Stimulated activated CD4-positive, alpha-beta T cell treated with anti-CD3 and anti-CD28 coated beads, Interleukin-1b, Interleukin-23, amount 100 ng/mL, for 24 hours (primary cell): Measurements from ENCODE around the gene CARHSP1.
"Not testable (repeated sequence)": the region's sequence is repeated elsewhere in the genome, so short reads cannot be mapped to it uniquely, and the experiment has no call there.

Experiments
- DNase-seq, 4 experiments: peaks; one replicate each; pipeline ENCODE4 v3.0.0-alpha.2; 2020; ENCODE audit warnings: low read depth in 4 of 4, low spot score in 1 of 4

Gene CARHSP1

DNA sequence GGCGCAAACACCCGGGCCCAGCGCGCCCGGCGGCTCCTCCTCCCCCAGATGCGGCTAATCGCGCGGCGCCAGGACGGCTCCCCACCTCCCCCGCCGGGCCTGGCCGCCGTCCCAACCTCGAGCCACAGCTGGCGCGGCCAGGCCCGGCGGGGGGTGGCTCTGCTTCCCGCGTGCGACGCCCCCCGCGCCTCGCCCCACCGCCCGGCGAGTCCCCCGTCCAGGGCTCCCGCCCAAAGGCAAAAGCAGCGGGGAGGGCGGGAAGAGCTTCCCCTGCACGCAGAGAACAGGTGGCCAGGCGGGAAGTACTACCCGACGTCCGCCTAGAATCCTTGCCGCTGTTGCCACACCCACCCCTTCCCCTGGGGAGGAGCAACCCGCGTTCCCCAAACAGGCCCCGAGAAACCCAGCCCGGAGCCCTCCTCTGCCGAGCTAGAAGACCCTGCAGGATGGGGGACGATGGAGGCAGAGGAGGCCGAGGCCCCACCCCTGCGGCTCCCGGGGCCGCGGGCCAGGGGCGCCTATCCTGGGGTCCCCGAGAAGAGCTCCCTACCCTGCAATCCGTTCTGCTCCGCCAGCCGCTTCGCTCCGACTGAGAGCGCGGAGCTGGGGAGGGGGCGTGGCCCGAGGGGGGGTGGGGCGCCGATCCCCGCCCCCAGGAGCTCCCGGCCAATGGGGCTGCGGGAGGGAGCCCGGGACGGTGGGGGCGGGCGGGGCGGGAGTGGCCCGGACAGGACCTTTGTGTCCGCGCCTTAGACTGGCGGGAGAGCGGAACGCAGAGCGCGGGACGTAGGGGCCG lies at the start of gene CARHSP1:
TSS of gene CARHSP1 (minus strand) at position 591 of the 796 bp plus-strand sequence. CDS start 9,678 bp downstream, outside the sequence.
- peak; percentile 53 to 81 (median 65) for DNase-seq

DNA sequence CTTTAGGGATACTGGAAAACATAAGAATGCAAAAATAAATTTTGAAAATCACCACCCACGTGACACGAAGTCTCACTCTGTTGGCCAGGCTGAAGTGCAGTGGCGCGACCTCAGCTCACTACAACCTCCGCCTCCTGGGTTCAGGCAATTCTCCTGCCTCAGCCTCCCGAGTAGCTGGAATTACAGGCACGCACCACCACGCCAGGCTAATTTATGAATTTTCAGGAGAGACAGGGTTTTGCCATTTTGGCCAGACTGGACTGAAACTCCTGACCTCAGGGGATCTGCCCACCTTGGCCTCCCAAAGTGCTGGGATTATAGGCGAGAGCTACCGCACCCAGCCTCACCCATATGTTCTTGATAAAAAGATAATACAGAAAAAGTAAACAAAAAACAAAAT lies 48.5 kb upstream of the CARHSP1 start:
- not testable (repeated sequence) for DNase-seq

DNA sequence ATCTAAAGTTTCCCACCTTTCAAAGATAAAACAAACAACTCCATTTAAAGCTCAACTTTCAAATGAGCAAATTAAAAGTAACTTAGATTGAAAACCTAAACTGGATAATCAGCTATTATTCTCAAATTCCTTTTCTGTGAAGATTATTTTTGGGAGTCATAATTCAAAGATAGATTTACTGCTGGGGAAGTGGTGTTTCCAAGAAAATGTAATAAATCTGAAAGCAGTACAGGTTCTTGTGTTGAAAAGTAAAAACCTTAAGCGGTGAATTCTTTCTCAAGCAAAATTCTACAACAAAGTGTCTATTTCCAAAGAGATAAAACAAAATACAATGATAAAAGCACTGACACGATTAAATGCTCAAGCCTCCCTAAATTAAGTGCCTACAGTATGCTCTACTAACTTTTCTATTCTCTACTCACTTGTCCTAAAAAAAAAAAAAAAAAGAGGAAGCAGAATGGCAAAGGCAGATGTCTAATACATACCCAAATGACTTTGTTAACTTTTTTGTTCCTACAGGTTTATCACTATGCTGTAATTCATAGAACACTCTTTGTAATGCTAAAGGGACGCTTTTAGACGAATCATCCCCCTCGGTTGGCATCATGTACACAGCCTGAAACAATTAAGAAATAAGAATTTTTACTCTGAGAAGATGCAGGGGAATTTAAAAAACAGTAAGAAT lies 47.9 kb upstream of the CARHSP1 start:
- no peak for DNase-seq

DNA sequence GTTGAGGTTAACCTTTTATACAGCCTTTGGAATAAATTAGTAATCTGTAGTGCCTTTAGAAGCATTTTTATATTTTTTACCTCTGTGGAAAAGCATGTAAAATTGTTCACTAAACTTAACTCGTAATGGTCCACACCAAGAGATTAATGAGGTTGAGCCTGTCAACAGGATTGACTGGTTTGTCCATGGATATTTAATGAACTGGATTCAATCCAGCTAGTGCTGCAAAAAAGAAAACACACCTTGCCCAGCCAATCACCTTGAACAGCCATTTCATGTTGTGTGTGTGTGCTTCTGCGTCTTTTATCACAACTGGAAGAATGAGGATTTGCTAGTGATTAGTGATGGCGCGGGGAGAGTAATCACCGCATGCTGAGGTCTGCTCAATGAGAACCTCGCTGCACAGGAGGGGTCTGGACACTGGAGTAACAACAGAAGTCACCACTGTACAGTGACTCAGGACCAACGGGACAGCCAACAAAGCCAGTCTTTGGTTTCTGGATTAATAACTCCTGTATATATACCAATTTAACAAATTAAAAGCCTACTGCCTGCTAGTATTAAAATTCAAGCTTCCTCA lies 47.0 kb upstream of the CARHSP1 start:
- DNase-seq: no peak

DNA sequence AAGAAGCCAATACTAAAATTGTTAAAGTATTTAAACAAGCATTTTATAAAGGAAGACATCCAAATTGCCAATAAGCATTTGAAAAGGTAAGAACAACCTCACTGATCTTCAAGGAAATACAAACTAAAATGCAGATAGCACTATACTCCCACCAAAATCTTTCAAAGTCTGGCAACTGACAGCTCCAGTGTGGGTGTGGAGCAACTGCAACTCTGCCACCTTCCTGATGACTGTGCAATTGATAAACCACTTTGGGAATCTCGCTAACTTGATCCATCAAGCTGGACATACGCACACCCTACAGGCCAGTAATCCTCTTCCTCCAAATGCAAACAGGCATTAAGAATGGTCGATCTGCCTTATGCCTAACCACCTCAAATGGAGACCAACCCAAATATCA lies 45.3 kb upstream of the CARHSP1 start:
- no peak for DNase-seq

DNA sequence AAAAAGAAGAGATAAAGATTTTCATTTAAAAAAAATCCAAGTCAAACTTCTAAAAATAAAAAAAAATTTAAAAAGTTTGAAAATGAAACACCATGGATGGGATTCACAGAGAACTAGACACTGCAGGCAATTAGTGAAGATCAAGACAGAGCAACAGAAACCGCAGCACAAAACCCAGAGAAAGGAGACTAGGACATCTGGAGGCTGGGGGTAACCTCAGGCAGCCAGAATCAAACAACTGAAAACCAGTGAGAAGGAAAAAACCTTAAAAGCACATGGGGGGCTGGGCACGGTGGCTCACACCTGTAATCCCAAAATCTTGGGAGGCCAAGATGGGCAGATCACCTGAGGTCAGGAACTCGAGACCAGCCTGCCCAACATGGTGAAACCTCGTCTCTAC lies 44.0 kb upstream of the CARHSP1 start:
- no peak for DNase-seq

DNA sequence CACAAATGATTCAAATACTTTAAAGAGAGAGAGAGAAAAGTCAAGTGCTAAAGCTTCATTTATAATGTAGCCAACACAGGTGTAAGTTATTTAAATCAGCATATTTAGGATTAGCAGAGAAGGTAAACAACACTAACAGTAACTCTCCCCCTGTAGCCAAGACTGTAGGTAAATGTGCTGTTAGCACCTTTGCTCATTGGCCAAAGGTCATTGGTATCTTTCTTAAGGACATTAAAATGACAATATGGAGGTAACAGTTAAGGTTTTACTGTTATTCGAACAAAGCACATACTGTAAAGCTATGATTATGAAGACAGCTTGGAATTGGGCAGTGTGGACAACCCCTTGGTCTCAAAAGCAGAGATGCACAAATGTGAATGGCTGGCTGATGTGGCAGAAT lies 42.0 kb upstream of the CARHSP1 start:
- no peak for DNase-seq

DNA sequence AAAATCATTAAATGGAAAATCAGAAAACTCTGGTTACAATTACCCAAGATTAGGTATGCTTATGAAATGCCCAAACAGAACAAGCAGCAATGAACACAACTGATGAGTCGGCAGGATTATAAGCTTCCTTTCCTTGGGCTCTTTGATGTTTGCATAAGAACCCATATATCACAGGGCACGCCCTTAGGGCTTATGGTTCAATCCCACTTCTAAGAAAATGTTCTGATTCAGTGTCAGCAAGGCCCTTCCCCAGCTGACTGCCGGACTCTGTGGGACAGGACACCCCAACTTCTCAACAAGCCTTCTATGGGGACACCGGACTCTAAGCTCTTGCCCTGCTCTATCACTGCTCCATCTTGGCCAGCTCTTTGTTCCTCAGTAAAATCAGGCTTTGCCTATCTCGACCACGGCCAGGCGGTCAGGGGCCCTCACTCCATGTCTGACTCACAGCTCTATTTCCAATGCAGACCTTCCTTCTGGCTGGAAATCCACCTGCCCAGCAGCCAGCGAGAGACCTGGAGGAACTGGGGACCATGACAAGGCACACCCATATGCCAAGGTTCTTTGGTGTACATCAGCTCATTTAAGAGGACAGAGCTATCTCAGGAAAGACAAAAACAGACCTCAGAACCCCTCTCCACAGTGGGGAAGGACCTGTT lies 40.1 kb upstream of the CARHSP1 start:
- DNase-seq: no peak

DNA sequence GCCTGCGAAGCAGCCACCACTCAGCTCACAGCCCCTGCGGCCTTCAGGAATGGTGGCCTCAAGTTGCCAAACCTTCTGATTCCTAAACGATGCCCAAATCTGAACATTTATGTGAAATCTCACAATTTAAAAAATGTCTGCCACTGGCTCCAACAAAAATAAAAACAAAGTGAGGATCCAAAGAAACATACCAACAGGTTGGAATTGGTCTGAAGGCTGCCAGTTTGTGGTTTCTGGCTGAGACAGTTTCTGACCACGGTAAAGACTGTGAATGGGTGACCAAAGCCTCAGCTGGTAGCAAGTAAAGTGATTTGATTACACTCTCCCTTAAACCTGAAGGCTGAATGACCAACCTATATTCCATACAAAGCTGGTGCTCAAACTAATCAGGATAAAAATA lies 38.3 kb upstream of the CARHSP1 start:
- DNase-seq: no peak

DNA sequence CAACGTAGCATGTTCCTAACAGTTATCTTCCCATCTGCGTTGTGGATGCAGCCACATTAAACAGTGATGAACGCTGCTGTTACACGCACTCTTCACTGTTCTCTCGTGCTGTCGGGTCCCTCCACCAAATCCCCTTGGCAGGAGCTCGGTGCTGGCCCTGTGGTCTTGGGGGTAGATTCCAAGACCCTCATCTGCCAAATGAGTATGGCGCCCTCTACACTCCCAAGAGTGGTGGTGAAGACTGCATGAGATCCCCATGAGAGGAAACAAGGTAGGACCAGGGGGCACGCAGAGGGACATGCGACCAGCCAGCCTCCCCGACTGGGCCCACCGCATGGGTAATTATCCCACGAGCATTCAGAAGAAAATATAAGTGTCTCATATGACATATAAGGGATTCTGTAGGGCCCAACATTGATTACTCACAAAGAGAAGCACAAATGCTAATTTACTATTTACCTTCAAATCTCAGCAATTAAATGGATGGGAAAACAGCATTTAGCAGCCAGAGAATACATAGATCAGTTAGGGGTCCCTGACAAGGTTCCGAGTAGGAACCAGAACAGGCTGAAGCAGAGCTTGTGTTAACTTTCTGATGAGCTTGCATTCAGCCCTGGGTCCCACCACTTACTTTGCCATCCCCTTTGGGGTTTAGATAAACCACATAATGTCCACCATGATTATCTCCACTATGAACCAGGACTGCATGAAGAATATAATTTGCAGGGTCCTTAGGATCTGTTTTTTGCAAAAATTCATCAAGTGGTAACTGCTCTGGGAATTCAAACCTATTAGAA lies 37.2 kb upstream of the CARHSP1 start:
- DNase-seq: no peak

DNA sequence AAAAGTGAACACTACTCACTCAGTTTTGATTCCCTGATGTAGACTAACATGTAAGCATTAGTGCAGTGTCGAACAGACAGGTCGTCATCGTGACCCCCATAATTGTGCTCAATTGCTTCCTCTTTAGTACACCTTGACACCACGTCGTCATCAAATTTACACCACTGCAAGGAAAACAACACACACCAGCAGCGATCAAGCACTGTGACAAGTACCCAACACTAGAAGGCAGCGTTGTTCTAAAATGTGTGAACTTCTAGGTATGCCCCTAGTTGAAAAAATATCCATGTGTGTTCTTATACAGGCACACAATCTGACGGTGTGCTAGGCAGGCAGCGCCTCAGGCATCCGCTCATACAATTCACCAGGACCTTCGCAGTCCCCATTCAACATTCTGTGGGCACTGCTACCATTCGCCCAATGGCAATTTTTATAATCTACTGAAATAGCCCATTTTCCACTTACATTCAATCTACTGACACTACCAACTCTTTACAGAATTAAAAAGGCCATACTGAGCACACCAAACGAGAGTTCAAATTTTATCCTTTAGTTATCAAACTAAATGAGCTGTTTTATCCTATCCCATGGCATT lies 36.5 kb upstream of the CARHSP1 start:
- no peak for DNase-seq

DNA sequence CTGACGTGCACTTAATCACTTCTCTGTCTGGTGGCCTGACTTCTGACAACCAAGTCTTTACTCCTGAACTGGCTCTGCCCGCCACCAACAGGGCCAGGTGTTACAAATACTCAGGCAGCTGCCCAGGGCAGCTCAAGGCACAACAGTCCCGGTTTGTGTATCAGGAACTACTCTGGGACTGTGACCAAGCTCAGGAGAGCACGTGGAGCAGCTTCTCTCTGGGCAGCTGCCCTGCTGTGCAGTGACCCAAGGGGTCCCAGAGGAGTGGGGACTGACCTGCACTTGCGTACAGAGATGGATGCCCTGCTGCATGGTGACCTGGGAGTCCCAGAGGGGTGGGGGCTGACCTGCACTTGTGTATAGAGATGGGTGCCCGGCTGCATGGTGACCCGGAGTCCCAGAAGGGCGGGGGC lies 35.2 kb upstream of the CARHSP1 start:
- DNase-seq: no peak

DNA sequence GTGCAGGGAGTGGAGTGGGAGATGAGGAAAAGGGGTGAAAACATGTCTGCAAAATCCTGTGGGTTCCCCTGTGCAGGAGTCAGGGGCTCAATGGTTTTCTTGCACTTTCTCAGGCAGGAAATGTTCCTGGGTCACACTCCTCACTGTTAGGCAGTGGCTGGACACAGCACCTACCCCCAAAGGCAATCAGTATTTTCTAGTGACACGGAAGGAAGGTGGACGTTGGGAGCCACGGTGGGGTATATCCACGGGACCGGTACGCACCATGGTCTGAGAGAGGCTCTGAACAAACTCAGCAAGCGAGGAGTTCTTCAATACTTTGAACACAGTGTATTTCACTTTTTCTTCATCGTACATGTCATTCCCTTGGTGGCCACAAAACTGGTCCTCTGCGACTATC lies 34.2 kb upstream of the CARHSP1 start:
- DNase-seq: no peak

DNA sequence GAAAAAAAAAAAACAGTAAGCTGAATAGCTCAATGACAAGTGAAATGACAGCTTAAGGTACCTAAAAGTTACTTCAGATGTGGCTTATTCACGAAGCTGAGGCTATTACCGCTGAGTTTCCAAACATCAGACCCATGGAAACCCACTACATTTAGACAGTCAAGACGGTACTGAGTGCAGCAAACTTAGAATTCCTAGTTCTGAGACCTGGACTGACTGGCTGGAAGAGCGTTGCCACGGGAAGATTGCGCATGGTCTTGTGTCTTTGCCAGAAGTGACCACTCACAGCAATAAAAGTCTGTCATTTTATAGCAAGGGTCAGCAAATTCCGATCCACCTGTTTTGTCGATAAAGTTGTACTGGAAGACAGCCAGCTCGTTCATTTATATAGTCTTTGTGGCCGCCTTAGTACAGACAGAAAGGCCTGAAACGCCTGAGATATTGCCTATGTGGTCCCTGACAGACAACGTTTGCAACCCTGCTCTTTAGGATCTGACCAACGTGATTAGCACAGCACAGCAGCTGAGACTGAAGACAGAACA lies 32.6 kb upstream of the CARHSP1 start:
- no peak for DNase-seq

DNA sequence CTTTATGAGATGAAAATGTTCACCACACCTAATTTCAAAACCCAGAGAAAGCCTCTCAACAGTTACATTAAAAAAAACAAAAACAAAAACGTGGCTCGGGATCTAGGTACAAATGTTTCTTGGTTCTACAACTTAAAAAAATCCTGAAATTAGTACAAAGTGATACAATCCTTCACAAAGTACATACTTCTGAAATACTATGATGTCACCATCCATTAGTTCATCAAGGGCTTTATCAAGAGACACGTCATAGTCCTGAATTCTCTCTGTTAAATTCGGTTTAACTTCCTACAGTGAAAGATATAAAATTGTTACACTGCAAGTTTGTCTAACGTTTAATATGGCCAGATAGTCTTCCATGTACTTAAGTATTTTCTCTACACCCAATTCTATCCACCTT lies 31.5 kb upstream of the CARHSP1 start:
- DNase-seq: no peak

DNA sequence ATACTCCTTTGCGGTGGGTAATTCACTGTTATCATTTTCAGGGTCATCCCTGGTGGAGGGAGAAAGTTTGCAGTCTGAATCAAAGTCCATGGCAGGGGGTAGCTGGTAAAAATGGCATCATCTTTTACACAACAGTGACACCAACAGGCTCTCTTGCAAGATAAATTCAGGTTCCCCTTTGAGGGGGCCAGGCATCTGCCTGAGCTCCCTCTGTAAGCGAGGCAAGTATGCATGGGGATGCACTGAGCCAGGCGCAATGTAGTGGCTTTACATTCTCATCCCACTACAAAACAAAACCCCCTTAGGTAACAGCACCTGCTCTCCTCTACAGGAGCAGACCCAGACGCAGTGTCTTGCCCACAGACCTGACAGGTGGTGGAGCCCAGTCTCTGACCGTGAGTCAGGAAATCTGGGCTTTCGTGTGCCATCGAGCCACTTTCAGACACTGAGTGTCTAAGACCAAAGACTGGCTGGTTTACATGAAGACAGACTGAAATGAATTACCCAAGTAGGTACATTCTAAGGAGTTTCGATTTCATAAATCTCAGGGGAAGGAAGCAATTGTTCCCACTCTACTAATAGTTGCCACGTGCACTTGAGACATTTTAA lies 31.0 kb upstream of the CARHSP1 start:
- DNase-seq: no peak

DNA sequence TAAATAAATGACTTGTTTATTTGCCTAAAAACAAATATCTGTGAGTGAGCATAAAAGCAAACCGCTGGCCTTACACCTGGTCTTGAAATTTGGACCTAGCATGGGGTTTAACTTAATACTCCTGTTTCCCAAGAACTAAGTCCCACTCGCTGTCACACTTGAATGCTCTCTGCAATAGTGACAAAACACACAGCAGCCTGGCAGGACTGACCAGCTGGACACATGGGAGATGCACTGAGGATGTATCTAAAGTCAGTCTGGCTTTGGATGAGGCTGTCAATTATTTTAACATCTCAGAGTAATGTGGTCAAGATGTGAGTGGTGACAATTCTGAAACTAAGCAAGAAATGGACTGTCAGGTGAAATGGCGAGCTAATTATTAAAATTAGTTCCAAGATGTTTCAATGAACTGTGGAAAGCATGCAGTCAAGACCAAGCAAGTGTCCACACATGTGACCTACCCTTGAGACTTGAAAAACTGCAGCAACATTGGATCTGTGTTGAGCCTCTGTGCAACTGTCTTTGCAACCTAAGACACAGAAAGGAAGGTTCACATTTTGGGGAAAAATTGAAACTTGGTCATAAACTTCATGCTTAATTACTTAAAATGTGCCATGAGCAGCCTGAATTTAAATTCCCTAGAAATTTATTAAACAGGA lies 30.0 kb upstream of the CARHSP1 start:
- no peak for DNase-seq

DNA sequence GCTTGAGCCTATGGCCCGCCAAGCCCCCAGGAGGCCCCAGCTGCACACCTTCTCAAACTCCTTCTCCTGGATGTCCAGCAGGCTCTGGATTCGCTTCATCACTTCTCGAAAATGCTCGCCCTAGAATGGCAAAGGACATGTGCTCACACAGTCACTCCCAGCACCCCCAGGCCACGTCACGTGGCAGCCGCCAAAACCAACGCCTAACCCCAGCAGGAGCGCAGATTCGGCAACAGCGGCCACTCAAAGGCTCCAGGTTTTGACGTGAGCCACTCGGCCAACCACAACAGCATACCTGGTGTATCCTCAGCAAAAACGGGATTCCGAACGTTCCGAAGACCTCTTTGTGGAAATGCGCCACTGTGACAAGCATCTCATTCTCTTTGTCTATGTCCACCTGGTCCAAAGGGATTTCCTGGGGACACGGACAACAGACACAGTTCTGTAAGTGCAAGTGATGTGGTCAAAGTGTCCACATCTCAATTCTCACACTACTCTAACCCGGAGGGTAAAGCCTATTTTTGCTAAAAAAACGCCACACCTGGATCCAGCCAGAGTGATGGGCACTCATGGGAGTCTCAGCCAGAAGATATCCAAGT lies 26.0 kb upstream of the CARHSP1 start:
- DNase-seq: no peak
